Measurements from ENCODE around the gene SH3GL2. TPM values are rescaled to one million over a fixed set of nuclear protein-coding genes. Genes with fewer than 3 reads are reported as not detected.
"Not testable (repeated sequence)": the region's sequence is repeated elsewhere in the genome, so short reads cannot be mapped to it uniquely, and the experiment has no call there.

The SH3GL2 gene
- total RNA-seq, 1 experiment from 2014 or later, result 0.17 TPM

GRCh38 chr9:17751486-17751885 lies 172.6 kb downstream of the SH3GL2 start:
- no peak for DNase-seq (ENCODE audit: low read depth)

DNA sequence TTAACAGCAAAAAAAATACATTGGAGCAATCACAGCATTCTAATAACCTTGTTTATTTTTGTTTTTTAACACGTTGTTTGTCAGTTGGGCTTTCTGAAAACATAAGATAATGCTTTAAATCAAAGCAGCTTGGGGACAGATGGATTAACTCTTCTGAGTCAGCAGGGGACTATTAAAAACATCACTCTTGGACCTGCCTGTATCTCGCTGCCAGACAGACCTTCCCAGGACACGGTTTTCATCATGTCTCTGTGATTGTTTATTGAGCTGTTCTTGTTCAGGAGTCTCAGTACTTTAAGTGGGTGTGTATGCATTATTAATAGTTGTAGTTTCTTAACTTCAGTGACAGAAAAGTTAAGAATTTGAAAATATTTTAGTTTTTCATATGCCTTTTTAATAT lies 173.2 kb downstream of the SH3GL2 start:
- no peak for DNase-seq (ENCODE audit: low read depth)

GRCh38 chr9:17757816-17758215 lies 178.9 kb downstream of the SH3GL2 start:
- DNase-seq (ENCODE audit: low read depth), result peak; percentile 11

- DNase-seq (ENCODE audit: low read depth), result no peak
Measured at GRCh38 chr9:17760250-17760649, 181.4 kb downstream of the SH3GL2 start.

- no peak for DNase-seq (ENCODE audit: low read depth)
Measured at GRCh38 chr9:17761984-17762676, 183.3 kb downstream of the SH3GL2 start.

GRCh38 chr9:17764306-17764705 lies 185.4 kb downstream of the SH3GL2 start:
- no peak for DNase-seq (ENCODE audit: low read depth)

- not testable (repeated sequence) for DNase-seq (ENCODE audit: low read depth)
Measured at GRCh38 chr9:17765131-17765530, 186.3 kb downstream of the SH3GL2 start.

GRCh38 chr9:17772223-17772622 lies 193.4 kb downstream of the SH3GL2 start:
- no peak for DNase-seq (ENCODE audit: low read depth)

DNA sequence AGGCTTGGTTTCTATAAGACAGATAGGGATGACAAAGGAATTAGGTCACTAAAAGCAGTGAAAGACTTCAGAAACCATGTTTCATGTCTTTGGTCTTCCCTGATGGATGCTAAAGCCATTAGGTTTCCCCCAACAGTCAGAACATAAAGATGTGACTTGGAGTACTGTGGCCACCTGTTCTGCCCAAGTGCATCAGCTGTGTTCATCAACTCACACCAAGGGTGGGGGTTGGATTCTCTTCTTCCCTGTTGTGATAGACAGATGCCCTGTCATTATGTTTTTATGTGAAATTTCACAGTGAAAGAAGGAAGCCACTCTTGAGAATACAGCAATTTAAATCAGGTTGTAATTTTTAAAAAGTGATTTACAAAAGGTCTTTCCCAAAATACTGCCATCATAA lies 196.8 kb downstream of the SH3GL2 start:
- no peak for DNase-seq (ENCODE audit: low read depth)

DNA sequence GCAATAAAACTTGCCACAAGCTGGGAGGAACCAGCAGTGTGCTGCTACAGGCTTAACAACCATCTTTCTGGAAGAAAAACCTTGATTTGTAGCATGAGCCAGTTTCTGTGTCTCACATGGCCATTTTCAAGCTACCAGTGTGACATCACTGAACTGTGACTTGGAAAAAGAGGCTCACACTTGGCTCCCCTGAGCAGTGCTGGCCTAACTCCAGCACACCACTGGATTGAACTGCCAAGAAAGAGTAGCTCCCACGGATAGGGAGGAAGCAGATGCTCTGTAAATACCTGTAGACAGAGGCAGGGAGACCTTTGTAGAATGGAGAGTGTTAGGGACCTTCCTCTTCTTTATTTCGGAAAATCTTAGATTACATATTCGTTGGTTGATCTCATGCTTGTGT lies 197.9 kb downstream of the SH3GL2 start:
- DNase-seq (ENCODE audit: low read depth), result no peak

DNA sequence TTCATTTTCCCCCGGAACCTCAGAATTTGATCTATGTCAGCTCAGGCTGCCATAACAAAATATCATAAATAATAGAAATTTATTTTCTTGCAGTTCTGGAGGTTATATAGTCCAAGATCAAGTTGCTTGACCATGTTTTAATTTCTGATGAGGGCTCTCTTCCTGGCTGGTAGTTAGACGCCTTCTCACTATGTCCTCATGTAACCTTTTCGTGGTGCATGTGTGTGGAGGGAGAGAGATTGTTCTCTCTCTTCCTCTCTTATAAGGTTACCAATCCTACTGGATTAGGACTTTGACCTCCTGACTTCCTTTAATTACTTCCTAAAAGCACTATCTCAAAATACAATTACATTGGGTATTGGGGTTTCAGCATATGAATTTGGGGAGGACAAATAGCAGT lies 198.6 kb downstream of the SH3GL2 start:
- DNase-seq (ENCODE audit: low read depth), result no peak

GRCh38 chr9:17782430-17783149 lies 203.7 kb downstream of the SH3GL2 start:
- no peak for DNase-seq (ENCODE audit: low read depth)

- DNase-seq (ENCODE audit: low read depth), result no peak
Measured at GRCh38 chr9:17783227-17783626, 204.4 kb downstream of the SH3GL2 start.

GRCh38 chr9:17789316-17789715 lies 210.4 kb downstream of the SH3GL2 start:
- DNase-seq (ENCODE audit: low read depth), result no peak

DNA sequence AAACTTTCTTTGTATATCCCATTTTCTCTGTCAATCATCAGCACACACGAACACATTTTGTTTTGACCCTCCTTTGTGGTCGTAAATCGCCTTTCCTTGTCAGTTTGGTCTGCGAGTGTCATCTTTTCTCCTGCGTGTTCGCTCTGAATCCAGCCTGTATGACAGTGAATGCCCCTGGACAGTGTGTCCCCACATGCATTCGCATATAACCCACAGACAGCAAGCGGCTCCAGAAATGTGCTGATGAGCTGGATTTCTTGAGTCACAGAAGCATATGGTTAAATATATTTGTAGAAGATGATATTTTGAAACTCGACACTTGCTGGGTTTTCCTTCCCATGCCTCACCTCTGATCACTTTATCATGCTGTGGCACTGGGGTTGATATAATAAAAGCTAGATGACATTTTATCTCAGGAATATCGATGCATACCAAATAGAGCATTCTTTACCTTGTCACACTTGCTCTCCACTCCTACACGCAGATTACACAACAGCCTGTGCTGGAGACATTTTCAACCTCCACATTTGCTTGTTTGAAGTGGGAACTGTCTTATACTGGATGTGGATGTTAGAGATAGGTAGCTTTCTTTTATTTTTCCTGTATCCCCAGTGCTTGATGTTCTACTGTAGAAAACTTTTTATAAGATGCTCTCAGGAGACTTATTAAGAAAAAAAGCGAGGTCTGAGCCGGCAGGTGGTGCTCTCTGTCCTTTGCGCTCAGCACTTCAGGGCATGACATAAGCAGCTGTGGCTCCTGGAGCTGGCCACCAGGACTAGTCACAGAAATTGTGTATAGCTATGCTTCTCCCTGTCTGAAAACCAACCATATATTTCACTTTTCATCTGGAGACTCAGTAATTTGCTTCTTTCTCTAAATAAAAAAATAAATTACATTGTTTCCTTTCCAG lies 215.1 kb downstream of the SH3GL2 start:
- peak; percentile 28 for DNase-seq (ENCODE audit: low read depth)

DNA sequence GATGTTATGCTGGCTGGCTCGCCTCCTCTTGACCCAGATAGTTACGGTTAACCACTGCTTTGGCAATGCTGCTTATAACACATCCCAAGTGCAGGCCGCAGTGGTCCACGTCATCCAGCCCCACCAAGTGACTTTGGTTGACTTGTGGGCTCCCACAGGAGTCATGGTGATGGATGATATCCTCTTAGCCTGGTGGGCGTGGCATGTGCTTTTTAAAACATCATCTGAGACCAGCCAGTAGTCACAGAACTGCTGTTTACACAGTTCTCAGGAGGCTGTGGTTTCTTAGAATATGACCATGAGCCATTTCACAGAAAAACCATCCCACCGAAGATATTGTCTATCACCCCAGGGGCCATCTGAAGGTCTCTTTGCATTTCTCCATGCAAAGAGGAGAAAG lies 216.9 kb downstream of the SH3GL2 start:
- peak; percentile 85 for DNase-seq (ENCODE audit: low read depth)

- peak; percentile 7 for DNase-seq (ENCODE audit: low read depth)
Measured at GRCh38 chr9:17799369-17799768, 220.5 kb downstream of the SH3GL2 start.

GRCh38 chr9:17800418-17800817 lies 221.6 kb downstream of the SH3GL2 start:
- no peak for DNase-seq (ENCODE audit: low read depth)

- DNase-seq (ENCODE audit: low read depth), result no peak
Measured at GRCh38 chr9:17802249-17802857, 223.5 kb downstream of the SH3GL2 start.

DNA sequence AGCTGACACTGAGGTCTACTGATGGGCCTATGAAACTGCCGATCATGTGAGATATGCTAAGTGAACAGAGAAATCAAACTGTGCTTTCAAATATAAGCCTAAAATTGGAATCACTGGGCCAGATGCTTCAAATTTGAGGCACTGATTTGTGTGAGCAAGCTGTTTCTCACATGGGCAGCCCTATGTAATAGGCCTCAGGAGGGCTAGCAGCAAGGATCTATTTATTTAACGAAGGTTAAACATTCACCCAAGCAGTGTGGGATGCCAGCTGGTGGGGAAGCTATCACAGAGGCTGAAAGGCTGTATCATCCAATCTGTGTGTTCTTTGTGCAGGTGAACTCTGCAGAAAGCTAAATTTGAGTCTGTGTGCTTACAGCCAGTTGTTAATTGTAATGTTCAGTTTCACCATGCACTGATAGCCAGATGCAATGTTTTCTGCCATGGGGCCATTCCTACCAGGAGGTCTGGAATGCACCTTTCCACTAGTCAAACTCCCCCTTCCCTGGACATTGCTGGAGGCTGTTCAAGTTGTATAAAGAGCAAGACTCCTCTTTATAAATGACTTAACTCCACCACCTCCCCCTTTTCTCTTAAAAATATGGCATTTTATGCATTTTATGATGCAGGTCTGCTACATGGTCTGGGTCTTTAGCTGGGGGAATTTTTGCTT lies 228.9 kb downstream of the SH3GL2 start:
- no peak for DNase-seq (ENCODE audit: low read depth)

GRCh38 chr9:17810317-17810716 lies 231.5 kb downstream of the SH3GL2 start:
- DNase-seq (ENCODE audit: low read depth), result no peak

All from Daoy (cell line).